GM18951 (cell line): ENCODE data around the gene RNU1-1.
"Not testable (repeated sequence)": the region's sequence is repeated elsewhere in the genome, so short reads cannot be mapped to it uniquely, and the experiment has no call there.

Experiments
- POLR2A ChIP-seq: IDR thresholded peaks from 4 replicates; pipeline ENCODE4 v1.6.1; 2011; ENCODE audit warnings: mild to moderate bottlenecking; ENCODE audit not compliant: insufficient read length, insufficient read depth; ENCODE audit errors: extremely low read depth
- in situ Hi-C: fragments of 300-500 bp; cut with MboI; formaldehyde crosslinking; loops from one replicate; pipeline ENCODE4 v1.12.0; 2022; ENCODE audit warnings: low sequenced_read_pairs, mixed read lengths, inconsistent platforms; ENCODE audit not compliant: unreplicated experiment

RNU1-1 gene

DNA sequence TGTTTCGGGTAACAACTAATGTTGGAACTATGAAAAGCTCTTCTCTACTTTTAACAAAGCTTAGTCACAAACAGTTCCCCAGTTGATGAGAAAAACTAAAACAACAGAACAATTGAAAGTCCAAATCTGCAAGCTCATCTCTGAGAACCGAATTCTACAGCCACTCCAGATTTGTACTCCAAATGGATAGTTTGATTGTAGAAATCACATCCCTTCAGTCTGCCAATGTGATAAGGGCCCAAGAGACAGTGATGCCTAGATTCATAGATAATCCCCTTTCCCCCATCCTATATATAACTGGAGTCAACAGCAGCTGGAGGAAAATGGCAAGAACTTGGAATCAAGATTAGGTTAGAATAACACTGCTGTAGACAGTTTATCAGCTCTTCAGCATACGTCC is 14.3 kb upstream of the RNU1-1 start:
- in situ Hi-C loops, result not testable (repeated sequence)

DNA sequence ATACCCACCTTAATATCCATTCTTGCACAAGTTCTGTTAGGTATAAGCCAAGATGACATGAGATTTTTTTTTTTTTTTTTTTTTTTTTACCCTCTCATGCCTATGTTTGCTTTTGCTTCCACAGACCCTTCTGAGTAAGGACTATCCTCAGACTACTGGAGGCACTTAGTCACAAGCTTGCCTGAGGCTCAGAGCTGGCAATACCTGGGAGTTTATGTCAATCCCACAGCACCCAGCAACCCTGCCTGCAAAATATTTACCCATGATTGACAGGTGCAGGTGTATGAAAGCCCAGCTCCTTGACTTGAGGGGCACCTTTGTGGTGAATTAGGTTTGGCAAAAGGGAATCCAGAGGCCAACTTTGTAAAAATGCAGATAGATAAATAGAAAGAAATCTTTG is 11.7 kb upstream of the RNU1-1 start:
- in situ Hi-C loops, result not testable (repeated sequence)

DNA sequence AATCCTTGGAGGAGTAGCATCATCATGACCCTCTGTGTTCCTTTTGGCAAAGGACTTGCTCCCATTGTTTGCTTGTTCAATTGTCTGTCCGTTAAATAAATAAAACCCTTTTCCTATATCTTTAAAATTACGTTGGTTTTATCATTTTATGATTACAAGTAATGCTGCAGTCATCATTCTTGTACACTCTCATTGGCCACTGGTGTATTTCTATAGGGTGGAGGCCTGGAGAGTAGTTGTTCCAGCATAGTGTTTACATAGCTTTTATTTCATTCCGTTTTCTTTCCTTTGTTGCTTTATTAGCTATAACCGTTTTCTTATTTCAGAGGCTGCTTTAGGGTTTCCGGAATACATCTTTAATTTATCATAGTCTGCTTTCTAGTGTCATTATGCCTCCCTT is 7.6 kb upstream of the RNU1-1 start:
- in situ Hi-C loops, result loop anchor here (25.0 kb wide), 2 partner anchors 116 to 391 kb away; partner anchors contain the start of gene CROCC

DNA sequence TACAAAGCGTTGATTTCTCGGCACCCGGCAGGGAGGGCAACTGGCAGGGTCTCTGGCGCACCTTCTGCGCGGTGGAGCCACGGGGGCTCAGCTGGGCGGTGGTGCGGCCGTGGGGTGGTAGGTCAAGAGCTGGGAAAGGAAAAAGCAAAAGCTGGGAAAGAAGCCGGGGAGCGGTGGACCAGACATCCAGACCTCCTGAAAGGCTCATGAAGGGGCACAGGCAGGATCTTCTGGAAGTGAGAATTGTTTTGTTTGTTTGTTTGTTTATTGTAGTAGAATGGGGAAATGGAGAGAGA is 7.2 kb upstream of the RNU1-1 start:
- TF ChIP-seq POLR2A, result no peak
- in situ Hi-C loops, result loop anchor here (25.0 kb wide), 2 partner anchors 116 to 391 kb away; partner anchors contain the start of gene CROCC

DNA sequence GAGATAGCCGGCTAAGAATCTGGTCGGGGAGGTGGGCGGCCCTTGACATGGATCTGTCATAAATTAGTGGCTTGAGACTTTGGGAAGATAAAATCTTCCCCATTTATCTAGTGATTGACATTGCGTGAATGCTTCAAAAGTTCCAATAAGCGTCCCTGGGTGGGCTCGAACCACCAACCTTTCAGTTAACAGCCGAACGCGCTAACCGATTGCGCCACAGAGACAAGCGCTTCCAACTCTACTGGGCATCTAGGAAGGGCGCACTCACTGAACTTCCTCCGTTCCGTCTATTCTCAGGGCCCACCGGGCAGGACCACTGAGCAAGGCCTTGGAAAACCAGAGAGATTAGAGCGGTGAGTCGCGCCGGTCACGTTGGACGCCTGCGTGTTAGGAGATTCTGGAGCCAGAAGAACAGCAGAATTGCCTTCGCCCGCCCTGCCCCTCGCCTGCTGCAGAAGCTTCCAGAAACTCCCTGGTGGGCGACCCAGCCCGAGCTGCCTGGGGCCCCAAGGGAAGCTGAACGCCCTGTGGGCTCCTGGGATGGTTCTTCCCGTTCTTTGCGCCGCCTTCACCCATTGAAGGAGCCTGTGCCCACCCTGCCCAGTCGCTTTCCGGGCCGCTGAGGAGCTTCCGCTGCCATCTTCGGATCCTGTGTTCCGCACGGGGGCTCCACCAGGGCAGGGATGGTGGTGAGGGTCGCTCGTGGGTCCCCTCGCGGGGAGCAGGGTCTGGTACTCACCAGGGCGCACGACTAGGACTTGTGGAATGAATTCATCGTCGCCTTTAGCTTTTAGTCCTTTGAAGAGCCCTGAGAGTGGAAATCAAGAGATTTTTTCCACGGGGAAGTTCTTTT is 6.6 kb upstream of the RNU1-1 start:
- in situ Hi-C loops, result loop anchor here (25.0 kb wide), 2 partner anchors 117 to 392 kb away; partner anchors contain the start of gene CROCC

DNA sequence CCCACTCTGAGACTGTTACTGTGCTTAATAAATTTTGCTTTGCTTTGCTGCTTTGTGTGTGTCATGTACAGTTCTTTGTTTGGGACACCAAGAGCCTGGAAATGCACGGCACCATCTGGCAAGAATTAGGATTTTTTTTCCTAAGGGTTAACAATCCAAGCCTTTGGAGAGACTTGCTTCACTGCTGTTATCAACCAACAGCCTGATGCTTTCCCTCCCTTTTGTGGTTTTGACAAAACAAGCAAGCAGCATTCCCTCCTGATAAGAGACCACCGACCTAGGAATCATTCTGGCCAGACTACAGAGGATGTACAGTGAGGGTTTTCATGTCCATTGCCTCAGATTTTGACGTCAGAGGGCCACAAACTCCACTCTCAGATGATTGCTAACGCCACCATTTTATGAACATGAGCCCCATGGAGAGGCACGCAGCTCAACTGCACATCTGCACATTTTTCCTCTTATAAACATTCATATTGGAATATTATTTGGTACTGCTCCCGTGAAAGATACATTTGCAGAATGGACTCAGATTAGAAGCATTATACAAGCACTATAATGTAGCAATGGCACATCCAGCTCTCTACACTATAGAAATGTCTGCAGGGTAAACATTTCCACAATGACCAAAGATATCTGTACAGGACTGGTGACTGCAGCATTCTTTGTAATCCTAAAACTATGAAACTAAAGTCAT is 5.3 kb upstream of the RNU1-1 start:
- in situ Hi-C loops, result loop anchor here (25.0 kb wide), 2 partner anchors 118 to 393 kb away; partner anchors contain the start of gene CROCC

DNA sequence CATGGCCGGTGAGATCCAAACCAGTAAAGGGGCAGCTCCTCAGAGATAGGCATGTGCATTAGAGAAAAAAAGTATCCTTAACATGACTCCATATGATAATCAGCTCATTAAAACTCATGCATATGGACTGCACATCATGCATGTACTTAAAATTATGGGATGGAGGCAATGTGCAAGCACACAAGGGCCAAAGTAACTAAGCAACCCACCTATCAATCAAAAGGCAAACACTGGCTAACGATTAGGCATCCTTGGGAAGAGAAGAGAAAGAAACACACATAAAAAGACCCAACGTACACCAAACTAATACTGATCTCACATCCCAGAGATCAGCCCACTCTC is 4.8 kb upstream of the RNU1-1 start:
- in situ Hi-C loops, result loop anchor here (25.0 kb wide), 2 partner anchors 118 to 393 kb away; partner anchors contain the start of gene CROCC

DNA sequence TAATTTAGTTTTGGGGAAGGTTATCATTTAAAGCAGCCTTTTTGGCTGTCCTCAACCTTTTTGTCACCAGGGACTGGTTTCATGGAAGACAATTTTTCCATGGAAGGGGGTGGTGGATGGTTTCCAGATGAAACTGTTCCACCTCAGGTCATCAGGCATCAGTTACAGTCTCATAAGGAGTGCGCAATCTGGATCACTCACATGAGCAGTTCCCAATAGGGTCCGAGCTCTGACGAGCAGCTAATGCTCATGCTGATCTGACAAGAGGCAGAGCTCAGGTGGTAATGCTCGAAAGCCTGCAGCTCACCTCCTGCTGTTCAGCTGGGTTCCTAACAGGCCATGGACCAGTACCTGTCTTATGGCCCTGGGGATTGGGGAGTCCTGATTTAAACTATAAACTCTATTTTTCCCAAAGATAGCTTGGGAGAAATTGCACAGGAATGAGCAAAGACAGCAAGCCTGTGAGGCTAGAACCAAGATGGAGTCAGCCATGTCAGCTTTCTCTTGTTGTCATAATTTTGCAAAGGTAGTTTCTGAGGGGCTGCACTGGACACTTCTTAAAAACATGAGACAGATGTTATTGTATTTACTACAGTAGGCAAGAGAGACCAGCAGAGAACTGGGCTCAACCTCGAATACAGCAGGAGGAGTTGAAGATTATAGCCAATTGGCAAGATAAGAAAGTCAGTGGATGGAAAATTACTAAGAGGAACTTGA is 2.8 kb upstream of the RNU1-1 start:
- in situ Hi-C loops, result loop anchor here (25.0 kb wide), 2 partner anchors 120 to 395 kb away; partner anchors contain the start of gene CROCC

DNA sequence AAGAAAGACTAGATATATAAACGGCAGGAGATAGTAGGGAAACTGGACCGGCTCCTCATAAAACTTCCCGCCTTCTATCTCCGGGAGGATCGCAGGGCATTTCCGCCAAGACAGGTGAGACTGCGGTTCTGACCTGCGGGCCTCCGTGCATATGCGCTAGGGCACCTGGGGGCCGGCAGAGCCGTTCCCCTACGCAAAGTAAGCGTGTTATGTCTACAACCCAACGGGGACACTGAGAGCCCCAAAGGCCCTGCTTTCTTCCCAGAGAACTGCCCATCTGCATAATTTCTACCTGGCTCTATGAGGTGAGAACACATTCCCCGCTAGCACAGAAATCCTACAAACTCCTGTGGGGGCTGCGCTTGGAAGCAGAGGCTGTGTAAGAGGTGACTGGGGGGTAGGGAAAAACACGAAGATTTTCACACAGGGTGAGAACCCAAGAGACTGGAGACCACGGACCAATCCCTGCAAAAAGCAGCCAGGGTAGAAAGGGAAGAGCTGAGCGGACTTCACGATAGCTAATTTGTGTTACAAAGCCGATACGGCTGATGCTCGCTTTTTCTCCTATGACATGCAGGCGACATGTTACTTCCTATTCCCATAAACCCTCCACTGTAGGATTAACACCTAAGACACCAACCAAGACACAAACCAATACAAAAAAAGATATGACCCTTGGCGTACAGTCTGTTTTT is 526 bp downstream of the RNU1-1 start:
- peak; percentile 77 for TF ChIP-seq POLR2A
- in situ Hi-C loops, result loop anchor here (25.0 kb wide), 2 partner anchors 124 to 399 kb away; partner anchors contain the start of gene CROCC

DNA sequence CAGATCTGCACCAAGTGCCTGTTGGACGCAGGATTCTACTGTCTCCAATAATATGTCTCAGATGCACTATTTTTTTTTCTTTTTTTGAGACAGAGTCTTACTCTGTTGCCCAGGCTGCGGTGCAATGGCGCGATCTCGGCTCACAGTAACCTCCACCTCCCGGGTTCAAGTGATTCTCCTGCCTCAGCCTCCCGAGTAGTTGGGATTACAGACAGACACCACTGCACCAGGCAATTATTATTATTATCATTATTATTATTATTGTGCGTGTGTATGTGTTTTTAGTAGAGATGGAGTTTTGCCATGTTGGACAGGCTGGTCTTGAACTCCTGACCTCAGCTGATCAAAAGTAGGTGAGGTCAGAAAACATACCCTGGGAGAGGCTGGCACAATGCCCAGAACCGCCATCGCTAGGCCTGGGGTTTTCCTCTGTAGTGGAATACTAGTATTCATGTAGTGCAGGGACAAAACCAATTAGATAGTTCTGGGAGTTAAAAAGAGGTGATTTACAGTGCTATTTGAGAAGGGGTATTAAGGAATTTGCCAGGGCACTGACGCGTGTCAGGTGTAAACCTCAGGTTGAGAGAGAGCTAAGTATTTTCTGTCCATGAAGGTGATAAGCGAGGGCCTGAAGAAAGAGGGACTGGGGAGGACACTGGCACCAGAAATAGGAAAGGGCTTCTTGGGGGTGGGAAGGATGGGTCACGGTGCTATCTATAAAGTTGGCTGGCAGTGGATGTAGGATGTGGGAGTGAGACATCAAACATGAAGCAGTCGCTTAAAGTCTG is 1.3 kb downstream of the RNU1-1 start:
- in situ Hi-C loops, result loop anchor here (25.0 kb wide), 2 partner anchors 124 to 399 kb away; partner anchors contain the start of gene CROCC

DNA sequence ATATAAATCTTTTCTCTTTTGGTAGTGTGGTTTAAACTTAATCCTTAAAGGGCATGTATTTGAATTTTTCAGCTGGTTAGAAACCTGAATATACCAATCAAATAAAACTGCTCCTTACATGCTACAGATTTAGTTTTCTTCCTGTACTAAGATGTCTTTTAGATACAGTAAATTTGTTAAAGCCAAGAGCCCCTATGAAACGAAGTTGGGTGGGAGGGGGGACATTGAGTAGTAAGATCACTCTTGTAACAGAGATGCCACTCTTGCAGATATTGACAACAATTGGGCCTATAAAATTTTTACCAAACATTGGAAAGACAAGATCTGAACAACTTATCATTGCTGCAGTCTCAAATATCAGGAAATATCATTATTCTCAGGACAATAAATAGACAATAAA is 2.2 kb downstream of the RNU1-1 start:
- in situ Hi-C loops, result loop anchor here (25.0 kb wide), 2 partner anchors 125 to 400 kb away; partner anchors contain the start of gene CROCC

DNA sequence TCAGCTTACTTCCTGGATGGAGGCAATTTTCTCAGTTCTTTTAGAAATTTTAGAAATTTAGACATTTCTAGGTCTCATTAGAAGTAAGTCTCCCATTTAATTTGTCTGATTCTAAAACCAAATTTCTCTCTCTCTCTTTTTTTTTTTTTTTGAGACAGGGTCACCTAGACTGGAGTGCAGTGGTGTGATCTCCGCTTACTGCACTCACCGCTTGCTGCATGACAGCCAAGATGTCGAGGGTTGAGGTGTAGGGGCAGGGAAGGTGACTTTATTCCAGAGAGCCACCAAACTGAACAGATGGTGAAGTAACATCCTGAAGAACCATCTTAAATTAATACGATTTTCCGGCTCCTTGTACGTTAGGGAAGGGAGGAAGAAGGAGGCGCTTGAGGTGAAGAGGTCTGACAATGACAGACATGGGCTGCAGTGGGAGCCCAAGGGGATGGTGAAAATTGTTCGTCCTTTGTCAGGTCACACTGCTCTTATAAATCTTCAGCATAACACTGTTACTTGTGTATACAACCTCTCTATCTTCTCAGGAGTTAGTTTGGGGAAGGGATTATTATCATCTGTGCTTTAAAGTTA is 5.1 kb downstream of the RNU1-1 start:
- in situ Hi-C loops, result loop anchor here (25.0 kb wide), 2 partner anchors 128 to 403 kb away; partner anchors contain the start of gene CROCC

DNA sequence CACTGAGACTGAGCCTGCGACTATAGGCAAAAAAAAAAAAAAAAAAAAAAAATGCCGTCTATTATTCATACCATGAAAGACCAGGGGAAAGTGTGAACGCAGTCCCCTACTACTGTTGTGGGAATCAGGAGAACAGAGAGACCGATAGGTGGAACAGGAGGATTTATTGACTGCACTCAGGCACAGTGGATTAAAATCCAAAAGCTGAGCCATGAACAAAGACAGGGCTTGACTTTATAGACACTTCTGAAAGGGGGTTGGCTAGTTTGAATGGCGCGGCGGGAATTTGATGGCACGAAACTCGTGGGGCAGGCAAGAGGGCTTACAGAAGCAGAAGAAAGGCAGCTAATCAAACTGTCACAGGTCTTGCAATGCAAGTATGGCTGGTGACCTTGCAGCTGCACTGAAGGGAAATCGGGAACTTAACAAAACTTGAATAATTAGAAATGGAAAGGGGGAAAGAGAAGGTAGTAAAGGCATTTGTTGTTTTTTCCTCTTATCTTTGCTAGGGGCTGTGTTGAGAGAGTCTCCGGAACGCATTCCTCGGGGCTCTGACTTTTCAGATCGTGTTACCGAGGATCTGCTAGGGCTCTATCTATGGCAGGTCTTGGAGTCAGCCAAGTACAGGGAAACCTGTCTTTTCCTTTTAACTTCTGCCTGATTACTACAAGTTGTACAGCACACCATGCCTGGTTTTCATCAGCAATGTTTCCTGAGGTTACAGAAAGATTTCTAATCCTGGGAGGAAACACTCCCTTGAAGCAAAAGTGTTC is 7.5 kb downstream of the RNU1-1 start:
- in situ Hi-C loops, result loop anchor here (25.0 kb wide), 2 partner anchors 131 to 406 kb away; partner anchors contain the start of gene CROCC

DNA sequence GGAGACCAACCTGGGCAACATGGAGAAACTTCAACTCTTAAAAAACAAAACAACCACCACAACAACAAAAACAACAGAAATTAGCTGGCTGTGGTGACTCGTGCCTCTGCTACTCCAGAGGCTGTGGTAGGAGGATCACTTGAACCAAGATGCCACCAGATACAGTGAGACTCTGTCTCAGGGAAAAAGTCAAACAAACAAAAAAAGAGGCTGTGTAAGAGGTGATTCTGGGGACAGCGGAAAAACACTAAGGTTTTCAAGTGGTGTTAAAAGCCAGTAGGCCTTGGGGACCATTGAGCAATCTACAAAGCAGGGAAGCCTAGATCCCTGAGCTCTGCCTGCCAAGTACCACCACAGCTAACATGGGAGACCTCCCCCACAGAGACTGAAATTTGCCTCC is 8.2 kb downstream of the RNU1-1 start:
- in situ Hi-C loops, result loop anchor here (25.0 kb wide), 2 partner anchors 131 to 406 kb away; partner anchors contain the start of gene CROCC
